DOHH2 (cell line): ENCODE results near the gene RPA1.

Source experiments
- H3F3A ChIP-seq: fragments of 200-600 bp; sonication (generic), shearing (Covaris generic); 2 replicates; pipeline ENCODE4 v1.6.0; 2016; ENCODE audit warnings: antibody characterized with exemption, mild to moderate bottlenecking; ENCODE audit not compliant: control insufficient read depth, insufficient read depth
- H3K27ac ChIP-seq: fragments of 200-600 bp; sonication (generic); 2 replicates; pipeline ENCODE4 v1.5.1; 2014; ENCODE audit warnings: low read depth, mild to moderate bottlenecking, low read length, moderate library complexity
- H3K27me3 ChIP-seq: fragments of 200-600 bp; sonication (generic); 2 replicates; pipeline ENCODE4 v1.6.1; 2014; ENCODE audit warnings: mild to moderate bottlenecking, low read length, mixed read lengths; ENCODE audit not compliant: control insufficient read depth
- H3K36me3 ChIP-seq: fragments of 200-600 bp; sonication (generic); 2 replicates; pipeline ENCODE4 v1.6.1; 2014; ENCODE audit warnings: mild to moderate bottlenecking, low read length, moderate library complexity, mixed read lengths; ENCODE audit not compliant: control insufficient read depth
- H3K4me1 ChIP-seq: fragments of 200-600 bp; sonication (generic); 2 replicates; pipeline ENCODE4 v1.6.1; 2014; ENCODE audit warnings: mild to moderate bottlenecking, low read length, mixed read lengths; ENCODE audit not compliant: control insufficient read depth
- H3K4me2 ChIP-seq: fragments of 200-600 bp; sonication (generic); 2 replicates; pipeline ENCODE4 v1.6.0; 2014; ENCODE audit warnings: mild to moderate bottlenecking, low read length, moderate library complexity
- H3K4me3 ChIP-seq: fragments of 200-600 bp; sonication (generic); 2 replicates; pipeline ENCODE4 v1.5.1; 2014; ENCODE audit warnings: mild to moderate bottlenecking, low read length, mixed read lengths
- H3K79me2 ChIP-seq: fragments of 200-600 bp; sonication (generic); 2 replicates; pipeline ENCODE4 v1.6.1; 2014; ENCODE audit warnings: mild to moderate bottlenecking, low read length, mixed read lengths; ENCODE audit not compliant: control insufficient read depth
- H3K9me2 ChIP-seq: fragments of 200-600 bp; sonication (generic); replicated peaks from 2 replicates; pipeline ENCODE4 v1.6.1; 2014; ENCODE audit warnings: mild to moderate bottlenecking, low read length, mixed read lengths; ENCODE audit not compliant: control insufficient read depth
- H3K9me3 ChIP-seq: fragments of 200-600 bp; sonication (generic); 2 replicates; pipeline ENCODE4 v1.6.1; 2014; ENCODE audit warnings: antibody characterized with exemption, low read length, mixed read lengths; ENCODE audit not compliant: control insufficient read depth, insufficient read depth
- H4K20me1 ChIP-seq: fragments of 200-600 bp; sonication (generic); 2 replicates; pipeline ENCODE4 v1.6.0; 2014; ENCODE audit warnings: low read depth, mild to moderate bottlenecking, antibody characterized with exemption, low read length, moderate library complexity; ENCODE audit not compliant: control insufficient read depth, insufficient read depth
- CTCF ChIP-seq: fragments of 200-600 bp; sonication (generic); IDR thresholded peaks from one replicate; pipeline ENCODE4 v1.5.1; 2014; ENCODE audit warnings: antibody characterized with exemption, mild to moderate bottlenecking, low read depth, low read length; ENCODE audit not compliant: poor library complexity, severe bottlenecking
- EZH2phosphoT487 ChIP-seq: fragments of 200-600 bp; sonication (generic); IDR thresholded peaks from 2 replicates; pipeline ENCODE4 v1.6.1; 2017; ENCODE audit warnings: borderline replicate concordance, mild to moderate bottlenecking, antibody characterized with exemption, low read length, moderate library complexity, mixed read lengths

The RPA1 gene

GRCh38 chr17:1872976-1873375 is 43.2 kb downstream of the RPA1 start:
- Histone ChIP-seq H3K4me2 (no peak overlapping the region), H3K9me2 (no peaks in the 10 kb centered on the region), H3F3A (no peaks in the 10 kb centered on the region), H3K27me3 (no peaks in the 10 kb centered on the region), H3K36me3 (peaks cover 90% of the 10 kb centered on the region), H3K9me3 (no peaks in the 10 kb centered on the region), H3K27ac (no peak overlapping the region), H3K4me3 (no peak overlapping the region), H3K4me1 (no peaks in the 10 kb centered on the region), H4K20me1 (no peaks in the 10 kb centered on the region), H3K79me2 (0 out of 2 replicates have a peak, but pooled peaks cover 3% of the 10 kb centered on the region)
- TF ChIP-seq EZH2phosphoT487 = no peak
- no peak for TF ChIP-seq CTCF

DNA sequence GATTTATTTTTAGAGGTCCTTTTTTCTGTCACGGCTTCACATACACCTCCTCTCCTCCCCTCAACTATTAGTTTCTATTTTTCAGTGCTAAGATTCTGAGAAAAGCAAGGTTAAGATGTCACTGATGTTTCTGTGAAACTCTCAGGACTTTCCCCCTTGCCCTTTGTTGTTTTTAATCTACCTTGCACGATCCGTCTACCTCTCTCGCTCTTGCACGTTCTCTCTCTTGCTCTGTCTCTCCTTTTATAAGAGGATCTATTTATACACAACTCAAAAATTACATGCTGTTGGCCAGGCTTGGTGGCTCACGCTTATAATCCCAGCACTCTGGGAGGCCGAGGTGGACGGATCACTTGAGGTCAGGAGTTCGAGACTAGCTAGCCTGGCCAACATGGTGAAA is 43.6 kb downstream of the RPA1 start:
- no peak overlapping the region for H3K4me2 ChIP-seq
- H3F3A ChIP-seq = no peaks in the 10 kb centered on the region
- H3K9me2 ChIP-seq = no peaks in the 10 kb centered on the region
- H3K79me2 ChIP-seq = no peaks in the 10 kb centered on the region
- H3K4me3 ChIP-seq = no peak overlapping the region
- H3K36me3 ChIP-seq = peaks cover 91% of the 10 kb centered on the region
- no peaks in the 10 kb centered on the region for H3K4me1 ChIP-seq
- H4K20me1 ChIP-seq = no peaks in the 10 kb centered on the region
- no peaks in the 10 kb centered on the region for H3K9me3 ChIP-seq
- TF ChIP-seq EZH2phosphoT487 = no peak
- TF ChIP-seq CTCF = no peak
- no peak overlapping the region for H3K27ac ChIP-seq
- H3K27me3 ChIP-seq = no peaks in the 10 kb centered on the region

GRCh38 chr17:1875597-1875996 is 45.8 kb downstream of the RPA1 start:
- TF ChIP-seq CTCF = no peak
- TF ChIP-seq EZH2phosphoT487 = no peak
- no peaks in the 10 kb centered on the region for H3K9me2 ChIP-seq
- H3K79me2 ChIP-seq = no peaks in the 10 kb centered on the region
- no peaks in the 10 kb centered on the region for H3K4me1 ChIP-seq
- no peaks in the 10 kb centered on the region for H3K27me3 ChIP-seq
- H3K9me3 ChIP-seq = no peaks in the 10 kb centered on the region
- no peak overlapping the region for H3K4me2 ChIP-seq
- no peak overlapping the region for H3K27ac ChIP-seq
- no peaks in the 10 kb centered on the region for H3F3A ChIP-seq
- H3K4me3 ChIP-seq = no peak overlapping the region
- peaks cover 92% of the 10 kb centered on the region for H3K36me3 ChIP-seq
- H4K20me1 ChIP-seq = no peaks in the 10 kb centered on the region
